ENCODE data around the gene CYCS. TPM values are rescaled to one million over a fixed set of nuclear protein-coding genes. Genes with fewer than 3 reads are reported as not detected.
A peak's percentile ranks its signal among the peaks of the same experiment; 100 is the strongest.

The CYCS gene
- total RNA-seq, 1 donor from 2014 or later, result 280 TPM

GRCh38 chr7:25109276-25109675 lies 15.8 kb downstream of the CYCS start:
- intact Hi-C loops (cut with micrococcal nuclease), result no loop called here

GRCh38 chr7:25105911-25106310 lies 19.1 kb downstream of the CYCS start:
- Mint-ChIP-seq H3K9me3 (no peaks in the 10 kb centered on the region), H3K36me3 (ENCODE audit: low read depth) (no peaks in the 10 kb centered on the region), H3K27ac (no peak overlapping the region), H3K27me3 (ENCODE audit: insufficient read depth) (peaks cover 8% of the 10 kb centered on the region), H3K4me1 (ENCODE audit: low read depth) (no peaks in the 10 kb centered on the region), H3K4me3 (no peak overlapping the region)
- intact Hi-C loops (cut with micrococcal nuclease), result no loop called here
- no peak for DNase-seq (ENCODE audit: low spot score)

More at GRCh38 chr7:25109276-25109675, 15.8 kb downstream of the CYCS start:
- Mint-ChIP-seq H3K9me3 (no peaks in the 10 kb centered on the region), H3K36me3 (ENCODE audit: low read depth) (peaks cover 2% of the 10 kb centered on the region), H3K4me3 (no peak overlapping the region), H3K27me3 (ENCODE audit: insufficient read depth) (peaks cover 2% of the 10 kb centered on the region), H3K27ac (no peak overlapping the region), H3K4me1 (ENCODE audit: low read depth) (no peaks in the 10 kb centered on the region)
- no peak for DNase-seq (ENCODE audit: low spot score)

GRCh38 chr7:25103773-25104172 lies 21.3 kb downstream of the CYCS start:
- no peak overlapping the region for H3K4me3 Mint-ChIP-seq

GRCh38 chr7:25101817-25102216 lies 23.2 kb downstream of the CYCS start:
- peaks cover 11% of the 10 kb centered on the region for H3K27me3 Mint-ChIP-seq (ENCODE audit: insufficient read depth)
- no peaks in the 10 kb centered on the region for H3K9me3 Mint-ChIP-seq
- no peaks in the 10 kb centered on the region for H3K4me1 Mint-ChIP-seq (ENCODE audit: low read depth)
- no peak overlapping the region for H3K4me3 Mint-ChIP-seq
- intact Hi-C loops (cut with micrococcal nuclease), result no loop called here
- no peak overlapping the region for H3K27ac Mint-ChIP-seq
- no peak for DNase-seq (ENCODE audit: low spot score)
- no peaks in the 10 kb centered on the region for H3K36me3 Mint-ChIP-seq (ENCODE audit: low read depth)

More at GRCh38 chr7:25103773-25104172, 21.3 kb downstream of the CYCS start:
- intact Hi-C loops (cut with micrococcal nuclease), result no loop called here
- DNase-seq (ENCODE audit: low spot score), result no peak
- Mint-ChIP-seq H3K4me1 (ENCODE audit: low read depth) (no peaks in the 10 kb centered on the region), H3K36me3 (ENCODE audit: low read depth) (no peaks in the 10 kb centered on the region), H3K27me3 (ENCODE audit: insufficient read depth) (peaks cover 8% of the 10 kb centered on the region), H3K27ac (no peak overlapping the region), H3K9me3 (no peaks in the 10 kb centered on the region)

- DNase-seq (ENCODE audit: low spot score), result peak; percentile 48
- H3K27ac Mint-ChIP-seq, result no peak overlapping the region
- no peaks in the 10 kb centered on the region for H3K9me3 Mint-ChIP-seq
- intact Hi-C loops (cut with micrococcal nuclease), result loop anchor here (1.0 to 10.0 kb wide), 6 partner anchors 62 to 1504 kb away; partner anchors contain the start of gene CCDC126
- H3K36me3 Mint-ChIP-seq (ENCODE audit: low read depth), result no peaks in the 10 kb centered on the region
- H3K27me3 Mint-ChIP-seq (ENCODE audit: insufficient read depth), result peaks cover 17% of the 10 kb centered on the region
- no peak overlapping the region for H3K4me3 Mint-ChIP-seq
- H3K4me1 Mint-ChIP-seq (ENCODE audit: low read depth), result peaks cover 14% of the 10 kb centered on the region
These were observed 26.7 kb downstream of the CYCS start for GRCh38 chr7:25098096-25099046.

GRCh38 chr7:25095516-25096345 lies 29.3 kb downstream of the CYCS start:
- intact Hi-C loops (cut with micrococcal nuclease), result loop anchor here (2.0 to 10.0 kb wide), 4 partner anchors 67 to 1501 kb away; partner anchors contain the start of gene CCDC126
- peaks cover 17% of the 10 kb centered on the region for H3K27me3 Mint-ChIP-seq (ENCODE audit: insufficient read depth)
- peaks cover 18% of the 10 kb centered on the region for H3K4me1 Mint-ChIP-seq (ENCODE audit: low read depth)
- H3K36me3 Mint-ChIP-seq (ENCODE audit: low read depth), result no peaks in the 10 kb centered on the region
- no peak overlapping the region for H3K4me3 Mint-ChIP-seq
- no peak overlapping the region for H3K27ac Mint-ChIP-seq
- H3K9me3 Mint-ChIP-seq, result no peaks in the 10 kb centered on the region
- DNase-seq (ENCODE audit: low spot score), result no peak

- Mint-ChIP-seq H3K4me3 (no peak overlapping the region), H3K36me3 (ENCODE audit: low read depth) (no peaks in the 10 kb centered on the region)
- DNase-seq (ENCODE audit: low spot score), result peak; percentile 67
These were observed 31.7 kb downstream of the CYCS start for GRCh38 chr7:25093268-25093826.

GRCh38 chr7:25091779-25092178 lies 33.3 kb downstream of the CYCS start:
- H3K9me3 Mint-ChIP-seq, result no peaks in the 10 kb centered on the region
- intact Hi-C loops (cut with micrococcal nuclease), result loop anchor here (5.0 to 10.0 kb wide), 4 partner anchors 184 to 1497 kb away; partner anchors contain the start of genes CCDC126 and PALS2
- H3K27me3 Mint-ChIP-seq (ENCODE audit: insufficient read depth), result peaks cover 19% of the 10 kb centered on the region
- no peaks in the 10 kb centered on the region for H3K36me3 Mint-ChIP-seq (ENCODE audit: low read depth)
- no peak for DNase-seq (ENCODE audit: low spot score)
- H3K4me1 Mint-ChIP-seq (ENCODE audit: low read depth), result peaks cover 18% of the 10 kb centered on the region
- H3K4me3 Mint-ChIP-seq, result no peak overlapping the region
- H3K27ac Mint-ChIP-seq, result no peak overlapping the region

More at GRCh38 chr7:25093268-25093826, 31.7 kb downstream of the CYCS start:
- no peak overlapping the region for H3K27ac Mint-ChIP-seq
- peaks cover 18% of the 10 kb centered on the region for H3K4me1 Mint-ChIP-seq (ENCODE audit: low read depth)
- intact Hi-C loops (cut with micrococcal nuclease), result loop anchor here (1.0 to 10.0 kb wide), 6 partner anchors 186 to 1499 kb away; partner anchors contain the start of genes CCDC126 and PALS2
- H3K27me3 Mint-ChIP-seq (ENCODE audit: insufficient read depth), result peaks cover 18% of the 10 kb centered on the region
- no peaks in the 10 kb centered on the region for H3K9me3 Mint-ChIP-seq

GRCh38 chr7:25091176-25091575 lies 33.9 kb downstream of the CYCS start:
- no peaks in the 10 kb centered on the region for H3K9me3 Mint-ChIP-seq
- H3K27ac Mint-ChIP-seq, result no peak overlapping the region
- intact Hi-C loops (cut with micrococcal nuclease), result loop anchor here (5.0 to 10.0 kb wide), 4 partner anchors 184 to 1496 kb away; partner anchors contain the start of genes CCDC126 and PALS2
- H3K27me3 Mint-ChIP-seq (ENCODE audit: insufficient read depth), result peaks cover 19% of the 10 kb centered on the region
- H3K36me3 Mint-ChIP-seq (ENCODE audit: low read depth), result no peaks in the 10 kb centered on the region
- no peak overlapping the region for H3K4me3 Mint-ChIP-seq
- H3K4me1 Mint-ChIP-seq (ENCODE audit: low read depth), result peaks cover 18% of the 10 kb centered on the region
- DNase-seq (ENCODE audit: low spot score), result no peak

- no peak overlapping the region for H3K4me3 Mint-ChIP-seq
- no peaks in the 10 kb centered on the region for H3K36me3 Mint-ChIP-seq (ENCODE audit: low read depth)
- DNase-seq (ENCODE audit: low spot score), result no peak
- no peaks in the 10 kb centered on the region for H3K9me3 Mint-ChIP-seq
- intact Hi-C loops (cut with micrococcal nuclease), result loop anchor here (5.0 to 10.0 kb wide), 4 partner anchors 183 to 1496 kb away; partner anchors contain the start of genes CCDC126 and PALS2
- H3K4me1 Mint-ChIP-seq (ENCODE audit: low read depth), result peaks cover 18% of the 10 kb centered on the region
- H3K27ac Mint-ChIP-seq, result no peak overlapping the region
- H3K27me3 Mint-ChIP-seq (ENCODE audit: insufficient read depth), result peaks cover 20% of the 10 kb centered on the region
These were observed 34.7 kb downstream of the CYCS start for GRCh38 chr7:25090374-25090773.

- no peak overlapping the region for H3K27ac Mint-ChIP-seq
- peaks cover 30% of the 10 kb centered on the region for H3K27me3 Mint-ChIP-seq (ENCODE audit: insufficient read depth)
- H3K4me1 Mint-ChIP-seq (ENCODE audit: low read depth), result no peaks in the 10 kb centered on the region
- H3K9me3 Mint-ChIP-seq, result no peaks in the 10 kb centered on the region
- no peaks in the 10 kb centered on the region for H3K36me3 Mint-ChIP-seq (ENCODE audit: low read depth)
- intact Hi-C loops (cut with micrococcal nuclease), result no loop called here
- H3K4me3 Mint-ChIP-seq, result no peak overlapping the region
- DNase-seq (ENCODE audit: low spot score), result no peak
These were observed 37.2 kb downstream of the CYCS start for GRCh38 chr7:25087855-25088254.

GRCh38 chr7:25084821-25085220 lies 40.2 kb downstream of the CYCS start:
- Mint-ChIP-seq H3K4me3 (no peak overlapping the region), H3K27me3 (ENCODE audit: insufficient read depth) (peaks cover 33% of the 10 kb centered on the region), H3K9me3 (no peaks in the 10 kb centered on the region), H3K27ac (no peak overlapping the region), H3K36me3 (ENCODE audit: low read depth) (no peaks in the 10 kb centered on the region), H3K4me1 (ENCODE audit: low read depth) (no peaks in the 10 kb centered on the region)
- DNase-seq (ENCODE audit: low spot score), result no peak
- intact Hi-C loops (cut with micrococcal nuclease), result no loop called here
